Left cardiac atrium (tissue), 4 donors: ENCODE measurements around the gene AMBRA1. TPM values are rescaled to one million over a fixed set of nuclear protein-coding genes. Genes with fewer than 3 reads are reported as not detected.
A peak's percentile ranks its signal among the peaks of the same experiment; 100 is the strongest.
"Not testable (repeated sequence)": the region's sequence is repeated elsewhere in the genome, so short reads cannot be mapped to it uniquely, and the experiment has no call there.

ENCODE experiments used
- ATAC-seq, 2 donors: fragments of 200-7000 bp; cut with Tn5 transposase; one replicate each; pipeline ENCODE4 v1.9.1; 2020; ENCODE audit warnings: mild to moderate bottlenecking in 2 of 2, moderate library complexity in 2 of 2
- DNase-seq: peaks from one replicate; pipeline ENCODE4 v3.0.0-alpha.2; 2020
- intact Hi-C, 2 donors: fragments of 100-400 bp; cut with DNase I; formaldehyde crosslinking; loops; one replicate each; pipeline versions ENCODE4 v1.14.1 to v1.15.1; 2022 to 2023
- total RNA-seq, 2 donors: library from RNA; stranded (reverse); fragmentation: NEBNext Ultra II Directional; extraction: Animal tissue kit (Norgen Biotek cat#: 25700); gene quantifications; one replicate each; pipeline ENCODE4 v1.2.1, GENCODE V29; 2021
- donor health status: DM: no; HTN: yes; CAD: no.
- donor health status: DM: no; HTN: yes; CAD: no; lungs with severe emphysema.
- donor health status: DM: yes; HTN: yes; CAD: no.
- donor health status: Dilated cardiomyopathy.

AMBRA1 gene
- total RNA-seq, 2 donors from 2014 or later = 14.9 to 20.1 TPM

- intact Hi-C loops = loop anchor here in 1 of 2 donors (10.0 kb wide), 1 partner anchor 242 kb away; no protein-coding TSS in a partner anchor
- ATAC-seq (no peak), DNase-seq (no peak)
These were observed 211.0 kb downstream of the AMBRA1 start for GRCh38 chr11:46382646-46383403.

- ATAC-seq = peak in 1 of 2 donors; percentile 6
- no peak for DNase-seq
- intact Hi-C loops = loop anchor here in 1 of 2 donors (10.0 kb wide), 1 partner anchor 243 kb away; no protein-coding TSS in a partner anchor
These were observed 211.8 kb downstream of the AMBRA1 start for GRCh38 chr11:46381819-46382645.

- intact Hi-C loops = loop anchor here in 1 of 2 donors (10.0 kb wide), 1 partner anchor 244 kb away; no protein-coding TSS in a partner anchor
- peak; percentile 12 to 29 for ATAC-seq
- no peak for DNase-seq
These were observed 212.6 kb downstream of the AMBRA1 start, which contains the start of gene MDK for GRCh38 chr11:46381048-46381818. Gene MDK, plus strand, starts transcription at chr11:46381669. Its CDS starts 389 bp downstream, at chr11:46382058.

GRCh38 chr11:46380340-46381047 is 213.3 kb downstream of the AMBRA1 start:
- ATAC-seq (peak; percentile 50 to 65), DNase-seq (peak; percentile 77)
- intact Hi-C loops = loop anchor here in 1 of 2 donors (10.0 kb wide), 1 partner anchor 244 kb away; no protein-coding TSS in a partner anchor

- peak in 1 of 2 donors; percentile 10 for ATAC-seq
- intact Hi-C loops = loop anchor here in 1 of 2 donors (10.0 kb wide), 1 partner anchor 245 kb away; no protein-coding TSS in a partner anchor
- DNase-seq = not testable (repeated sequence)
These were observed 214.1 kb downstream of the AMBRA1 start for GRCh38 chr11:46379482-46380293.

GRCh38 chr11:46378811-46379481 is 214.9 kb downstream of the AMBRA1 start:
- intact Hi-C loops = no loop called here
- ATAC-seq (no peak), DNase-seq (no peak)

- intact Hi-C loops = no loop called here
- ATAC-seq (no peak), DNase-seq (no peak)
These were observed 215.5 kb downstream of the AMBRA1 start for GRCh38 chr11:46378296-46378695.

GRCh38 chr11:46377831-46378230 is 216.0 kb downstream of the AMBRA1 start:
- ATAC-seq (no peak), DNase-seq (no peak)
- intact Hi-C loops = no loop called here

- intact Hi-C loops = no loop called here
- no peak for DNase-seq
- no peak for ATAC-seq
These were observed 216.5 kb downstream of the AMBRA1 start for GRCh38 chr11:46377290-46377689.

GRCh38 chr11:46376258-46377050 is 217.4 kb downstream of the AMBRA1 start:
- ATAC-seq = no peak
- no peak for DNase-seq
- intact Hi-C loops = no loop called here

- no peak for ATAC-seq
- no peak for DNase-seq
- intact Hi-C loops = no loop called here
These were observed 218.3 kb downstream of the AMBRA1 start for GRCh38 chr11:46375392-46376101.

GRCh38 chr11:46374815-46375214 is 219.0 kb downstream of the AMBRA1 start:
- DNase-seq (no peak), ATAC-seq (no peak)
- intact Hi-C loops = no loop called here

- intact Hi-C loops = no loop called here
- ATAC-seq = no peak
- DNase-seq = no peak
These were observed 219.8 kb downstream of the AMBRA1 start for GRCh38 chr11:46373787-46374740.

- intact Hi-C loops, ATAC-seq, DNase-seq: not testable (repeated sequence)
These were observed 221.3 kb downstream of the AMBRA1 start for GRCh38 chr11:46372501-46372900.

- DNase-seq (no peak), ATAC-seq (no peak)
- intact Hi-C loops = no loop called here
These were observed 221.7 kb downstream of the AMBRA1 start for GRCh38 chr11:46372086-46372485.
